HEK293 (cell line): ENCODE data around the gene SLC2A4RG.

Experiments
- CTCF ChIA-PET: fragments of 350-600 bp; formaldehyde crosslinking; extraction: SDS; loops from one replicate; lab custom pipeline; 2021; ENCODE audit warnings: antibody characterized with exemption; lab: Yijun Ruan, JAX
- POLR2A ChIA-PET: fragments of 300-600 bp; formaldehyde crosslinking; extraction: SDS; loops from one replicate; lab custom pipeline; 2020; ENCODE audit warnings: antibody characterized with exemption, inconsistent platforms; lab: Yijun Ruan, JAX
- H3K27ac ChIP-seq: fragments of 200-500 bp; sonication (Bioruptor generic); 2 replicates; pipeline ENCODE4 v1.5.1; 2014; ENCODE audit warnings: low read depth, low read length, control low read depth, inconsistent platforms; ENCODE audit errors: extremely low read depth
- H3K36me3 ChIP-seq, 2 experiments: fragments of 200-500 bp in 1 of 2; sonication (Bioruptor generic) in 1 of 2; 1 replicate in 1 of 2; 2 replicates in 1 of 2; pipeline ENCODE4 v1.5.1; 2014 to 2017; ENCODE audit warnings: inconsistent platforms in 2 of 2, low read length in 2 of 2; ENCODE audit not compliant: control insufficient read depth in 2 of 2, insufficient read depth in 1 of 2
- H3K4me1 ChIP-seq: fragments of 200-500 bp; sonication (Bioruptor generic); 2 replicates; pipeline ENCODE4 v1.5.1; 2014; ENCODE audit warnings: mild to moderate bottlenecking, low read length, inconsistent platforms; ENCODE audit not compliant: control insufficient read depth, insufficient read depth
- H3K4me3 ChIP-seq: 2 replicates; pipeline ENCODE4 v1.5.1; 2011; ENCODE audit warnings: low read depth, mild to moderate bottlenecking, control low read depth, low read length, moderate library complexity
- H3K9me3 ChIP-seq: fragments of 200-500 bp; sonication (Bioruptor generic); 2 replicates; pipeline ENCODE4 v1.5.1; 2014; ENCODE audit warnings: low read depth, low read length, inconsistent platforms; ENCODE audit not compliant: control insufficient read depth, insufficient read depth
- ZBTB17 ChIP-seq: fragments of 450-650 bp; formaldehyde crosslinking; IDR thresholded peaks from 2 replicates; pipeline ENCODE4 v1.5.1; 2016; ENCODE audit warnings: missing biosample characterization, missing genetic modification characterization
- ZBTB7A ChIP-seq: fragments of 450-650 bp; formaldehyde crosslinking; IDR thresholded peaks from 2 replicates; pipeline ENCODE4 v1.5.1; 2016; ENCODE audit warnings: low read depth, missing biosample characterization, missing genetic modification characterization
- ZNF114 ChIP-seq: fragments of 450-650 bp; formaldehyde crosslinking; IDR thresholded peaks from 2 replicates; pipeline ENCODE4 v1.5.0; 2017; ENCODE audit warnings: missing biosample characterization, missing genetic modification characterization
- ZNF239 ChIP-seq: fragments of 450-650 bp; formaldehyde crosslinking; IDR thresholded peaks from 2 replicates; pipeline ENCODE4 v1.5.1; 2016; ENCODE audit warnings: missing biosample characterization, missing genetic modification characterization
- ZNF530 ChIP-seq: fragments of 450-650 bp; formaldehyde crosslinking; IDR thresholded peaks from 2 replicates; pipeline ENCODE4 v1.5.1; 2016; ENCODE audit warnings: low read depth, missing biosample characterization, missing genetic modification characterization
- ZNF701 ChIP-seq: fragments of 450-650 bp; formaldehyde crosslinking; IDR thresholded peaks from 2 replicates; pipeline ENCODE4 v1.5.1; 2016; ENCODE audit warnings: missing biosample characterization, missing genetic modification characterization
- TF ChIP-seq, protein P1 (sequence below): fragments of 450-650 bp; formaldehyde crosslinking; IDR thresholded peaks from 2 replicates; pipeline ENCODE4 v1.5.1; 2016; ENCODE audit warnings: missing biosample characterization, missing genetic modification characterization
- TF ChIP-seq, protein P2 (sequence below): fragments of 450-650 bp; formaldehyde crosslinking; IDR thresholded peaks from 2 replicates; pipeline ENCODE4 v1.5.1; 2016; ENCODE audit warnings: missing biosample characterization, missing genetic modification characterization
- TF ChIP-seq, protein P3 (sequence below): fragments of 450-650 bp; formaldehyde crosslinking; IDR thresholded peaks from 2 replicates; pipeline ENCODE4 v1.5.1; 2016; ENCODE audit warnings: missing biosample characterization, missing genetic modification characterization, low read depth
- TF ChIP-seq, protein P4 (sequence below): fragments of 450-650 bp; formaldehyde crosslinking; IDR thresholded peaks from 2 replicates; pipeline ENCODE4 v1.5.1; 2016; ENCODE audit warnings: missing biosample characterization, missing genetic modification characterization, borderline replicate concordance
- TF ChIP-seq, protein P5 (sequence below): fragments of 450-650 bp; formaldehyde crosslinking; IDR thresholded peaks from 2 replicates; pipeline ENCODE4 v1.5.1; 2016; ENCODE audit warnings: missing biosample characterization, missing genetic modification characterization

SLC2A4RG gene

DNA sequence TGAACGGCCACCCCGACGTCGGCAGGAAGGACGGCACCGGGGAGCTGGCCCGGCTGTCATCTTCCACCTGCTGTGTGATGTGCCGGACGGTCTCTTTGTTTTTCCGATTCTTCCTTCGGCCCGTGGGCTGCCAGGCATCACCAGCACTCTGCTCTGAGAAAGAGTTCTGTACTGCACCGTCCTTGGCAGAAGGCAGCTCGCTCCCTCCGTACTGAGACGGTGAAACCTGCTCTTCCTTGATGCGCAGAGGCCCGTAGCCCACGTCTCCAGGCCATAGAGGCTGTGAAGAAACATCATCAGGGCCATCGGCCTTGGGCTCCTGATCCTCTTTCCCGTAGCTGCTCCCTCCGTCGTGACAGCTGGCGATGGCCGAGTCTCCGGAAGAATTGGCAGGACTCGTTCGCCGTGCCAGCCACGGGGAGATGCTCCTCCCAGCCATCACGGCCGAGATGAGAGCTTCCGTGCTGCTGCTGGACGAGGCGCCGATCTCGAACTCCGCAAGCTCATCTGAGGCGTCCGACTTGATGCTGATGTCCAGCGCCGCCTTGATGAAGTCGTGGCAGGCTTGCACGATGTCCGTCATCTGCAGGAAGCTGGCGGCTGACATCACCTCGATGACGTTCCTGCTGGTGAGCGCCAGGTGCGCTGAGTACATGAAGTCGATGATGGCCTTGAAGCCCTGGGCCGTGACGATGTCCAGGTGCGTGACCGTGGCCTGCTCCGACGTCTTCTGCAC is 50.4 kb downstream of the SLC2A4RG start:
- ChIA-PET CTCF (interaction anchor here (0.5 kb wide), 1 partner anchor 287 kb away, joined by 4 read pairs; no protein-coding TSS in a partner anchor), POLR2A (no interaction called here)
- no peak overlapping the region for H3K4me3 ChIP-seq
- H3K9me3 ChIP-seq, result no peaks in the 10 kb centered on the region
- H3K36me3 ChIP-seq, result peaks cover 0 to 15% of the 10 kb centered on the region in 2 experiments; a peak in 1 of 3 replicates
- no peak overlapping the region for H3K27ac ChIP-seq
- H3K4me1 ChIP-seq, result no peaks in the 10 kb centered on the region
- no peak for TF ChIP-seq ZBTB17
- TF ChIP-seq ZBTB7A (tag by site-specific recombination), result no peak
- TF ChIP-seq ZNF114 (tag by site-specific recombination), result no peak
- no peak for TF ChIP-seq ZNF701 (tag by site-specific recombination)
- no peak for TF ChIP-seq ZNF239 (tag by site-specific recombination)
- no peak for TF ChIP-seq ZNF530 (tag by site-specific recombination)
- TF ChIP-seq, protein P1, sequence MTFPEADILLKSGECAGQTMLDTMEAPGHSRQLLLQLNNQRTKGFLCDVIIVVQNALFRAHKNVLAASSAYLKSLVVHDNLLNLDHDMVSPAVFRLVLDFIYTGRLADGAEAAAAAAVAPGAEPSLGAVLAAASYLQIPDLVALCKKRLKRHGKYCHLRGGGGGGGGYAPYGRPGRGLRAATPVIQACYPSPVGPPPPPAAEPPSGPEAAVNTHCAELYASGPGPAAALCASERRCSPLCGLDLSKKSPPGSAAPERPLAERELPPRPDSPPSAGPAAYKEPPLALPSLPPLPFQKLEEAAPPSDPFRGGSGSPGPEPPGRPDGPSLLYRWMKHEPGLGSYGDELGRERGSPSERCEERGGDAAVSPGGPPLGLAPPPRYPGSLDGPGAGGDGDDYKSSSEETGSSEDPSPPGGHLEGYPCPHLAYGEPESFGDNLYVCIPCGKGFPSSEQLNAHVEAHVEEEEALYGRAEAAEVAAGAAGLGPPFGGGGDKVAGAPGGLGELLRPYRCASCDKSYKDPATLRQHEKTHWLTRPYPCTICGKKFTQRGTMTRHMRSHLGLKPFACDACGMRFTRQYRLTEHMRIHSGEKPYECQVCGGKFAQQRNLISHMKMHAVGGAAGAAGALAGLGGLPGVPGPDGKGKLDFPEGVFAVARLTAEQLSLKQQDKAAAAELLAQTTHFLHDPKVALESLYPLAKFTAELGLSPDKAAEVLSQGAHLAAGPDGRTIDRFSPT, result no peak

DNA sequence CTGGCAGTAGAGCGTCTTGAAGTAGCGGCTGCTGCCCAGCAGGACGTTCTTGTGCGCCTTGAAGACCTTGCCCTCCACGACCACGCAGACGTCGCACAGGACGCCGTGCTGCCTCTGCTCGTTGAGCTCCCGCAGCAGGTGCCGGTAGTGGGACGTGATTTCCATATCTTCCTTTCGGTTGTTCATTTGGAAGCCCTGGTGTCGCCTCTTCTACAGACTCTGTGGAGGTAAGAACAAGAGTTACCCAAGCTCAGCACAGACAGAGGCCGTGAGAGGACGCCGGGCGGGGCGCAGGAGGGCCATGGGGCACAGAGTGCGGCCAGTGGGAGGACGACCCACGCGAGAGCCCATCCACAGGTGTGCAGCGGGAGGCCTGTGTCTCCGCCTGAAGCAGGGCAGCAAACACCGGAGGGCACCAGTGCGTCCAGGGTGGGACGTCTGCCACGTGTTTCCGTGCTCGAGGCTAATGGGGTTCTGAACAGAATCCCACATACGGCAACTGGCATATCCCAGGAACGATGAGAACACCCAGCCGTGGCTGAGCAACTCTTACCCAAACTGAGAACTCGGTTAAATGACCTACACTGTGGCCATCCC is 51.1 kb downstream of the SLC2A4RG start:
- Histone ChIP-seq H3K27ac (no peak overlapping the region), H3K36me3 (peaks cover 0 to 15% of the 10 kb centered on the region in 2 experiments; a peak in 1 of 3 replicates), H3K4me3 (no peak overlapping the region), H3K4me1 (no peaks in the 10 kb centered on the region), H3K9me3 (no peaks in the 10 kb centered on the region)
- POLR2A ChIA-PET, result no interaction called here
- TF ChIP-seq, protein P2, sequence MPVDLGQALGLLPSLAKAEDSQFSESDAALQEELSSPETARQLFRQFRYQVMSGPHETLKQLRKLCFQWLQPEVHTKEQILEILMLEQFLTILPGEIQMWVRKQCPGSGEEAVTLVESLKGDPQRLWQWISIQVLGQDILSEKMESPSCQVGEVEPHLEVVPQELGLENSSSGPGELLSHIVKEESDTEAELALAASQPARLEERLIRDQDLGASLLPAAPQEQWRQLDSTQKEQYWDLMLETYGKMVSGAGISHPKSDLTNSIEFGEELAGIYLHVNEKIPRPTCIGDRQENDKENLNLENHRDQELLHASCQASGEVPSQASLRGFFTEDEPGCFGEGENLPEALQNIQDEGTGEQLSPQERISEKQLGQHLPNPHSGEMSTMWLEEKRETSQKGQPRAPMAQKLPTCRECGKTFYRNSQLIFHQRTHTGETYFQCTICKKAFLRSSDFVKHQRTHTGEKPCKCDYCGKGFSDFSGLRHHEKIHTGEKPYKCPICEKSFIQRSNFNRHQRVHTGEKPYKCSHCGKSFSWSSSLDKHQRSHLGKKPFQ (tag by site-specific recombination), result no peak
- TF ChIP-seq, protein P3, sequence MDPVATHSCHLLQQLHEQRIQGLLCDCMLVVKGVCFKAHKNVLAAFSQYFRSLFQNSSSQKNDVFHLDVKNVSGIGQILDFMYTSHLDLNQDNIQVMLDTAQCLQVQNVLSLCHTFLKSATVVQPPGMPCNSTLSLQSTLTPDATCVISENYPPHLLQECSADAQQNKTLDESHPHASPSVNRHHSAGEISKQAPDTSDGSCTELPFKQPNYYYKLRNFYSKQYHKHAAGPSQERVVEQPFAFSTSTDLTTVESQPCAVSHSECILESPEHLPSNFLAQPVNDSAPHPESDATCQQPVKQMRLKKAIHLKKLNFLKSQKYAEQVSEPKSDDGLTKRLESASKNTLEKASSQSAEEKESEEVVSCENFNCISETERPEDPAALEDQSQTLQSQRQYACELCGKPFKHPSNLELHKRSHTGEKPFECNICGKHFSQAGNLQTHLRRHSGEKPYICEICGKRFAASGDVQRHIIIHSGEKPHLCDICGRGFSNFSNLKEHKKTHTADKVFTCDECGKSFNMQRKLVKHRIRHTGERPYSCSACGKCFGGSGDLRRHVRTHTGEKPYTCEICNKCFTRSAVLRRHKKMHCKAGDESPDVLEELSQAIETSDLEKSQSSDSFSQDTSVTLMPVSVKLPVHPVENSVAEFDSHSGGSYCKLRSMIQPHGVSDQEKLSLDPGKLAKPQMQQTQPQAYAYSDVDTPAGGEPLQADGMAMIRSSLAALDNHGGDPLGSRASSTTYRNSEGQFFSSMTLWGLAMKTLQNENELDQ (tag by site-specific recombination), result no peak
- CTCF ChIA-PET, result interaction anchor here (0.5 to 0.7 kb wide), 2 partner anchors 15 to 287 kb away, joined by 3 to 4 read pairs; no protein-coding TSS in a partner anchor

DNA sequence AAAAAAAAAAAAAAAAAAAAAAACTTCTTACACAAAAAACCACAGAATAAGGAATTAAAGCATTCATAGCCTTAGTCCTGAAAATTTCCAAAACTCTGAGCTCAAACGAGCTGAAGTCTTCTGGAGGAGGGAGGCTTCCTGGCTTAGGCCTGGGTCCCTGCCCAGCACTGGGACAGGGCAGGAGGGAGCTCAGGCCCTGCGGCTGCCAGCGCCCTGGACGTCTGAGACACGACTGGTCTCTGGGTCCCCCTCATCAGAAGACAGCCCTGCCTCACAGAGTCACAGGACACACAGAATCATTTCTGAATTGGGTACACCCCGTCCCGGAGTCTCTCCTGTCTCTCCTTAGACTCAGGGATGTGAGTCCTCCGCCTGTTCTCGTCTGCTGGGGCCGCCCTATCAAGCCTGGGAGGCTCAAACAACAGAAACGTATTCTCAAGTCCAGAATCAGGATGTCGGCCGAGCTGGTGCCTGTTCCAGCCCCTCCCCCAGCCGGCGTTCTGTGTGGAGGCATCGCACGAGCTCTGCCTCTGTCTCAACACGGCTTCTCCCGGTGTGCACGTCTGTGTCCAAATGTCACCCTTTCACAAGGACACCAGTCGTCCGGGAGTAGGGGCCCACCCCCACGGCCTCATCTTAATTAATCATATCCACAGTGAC is 52.1 kb downstream of the SLC2A4RG start:
- Histone ChIP-seq H3K4me1 (no peaks in the 10 kb centered on the region), H3K27ac (no peak overlapping the region), H3K9me3 (no peaks in the 10 kb centered on the region), H3K4me3 (no peak overlapping the region), H3K36me3 (peaks cover 0 to 15% of the 10 kb centered on the region in 2 experiments; a peak in 1 of 3 replicates)
- CTCF ChIA-PET, result interaction anchor here (0.6 to 0.7 kb wide), 2 partner anchors 16 to 188 kb away, joined by 3 read pairs; partner anchors contain the start of gene SAMD10
- POLR2A ChIA-PET, result no interaction called here
- TF ChIP-seq, protein P4, sequence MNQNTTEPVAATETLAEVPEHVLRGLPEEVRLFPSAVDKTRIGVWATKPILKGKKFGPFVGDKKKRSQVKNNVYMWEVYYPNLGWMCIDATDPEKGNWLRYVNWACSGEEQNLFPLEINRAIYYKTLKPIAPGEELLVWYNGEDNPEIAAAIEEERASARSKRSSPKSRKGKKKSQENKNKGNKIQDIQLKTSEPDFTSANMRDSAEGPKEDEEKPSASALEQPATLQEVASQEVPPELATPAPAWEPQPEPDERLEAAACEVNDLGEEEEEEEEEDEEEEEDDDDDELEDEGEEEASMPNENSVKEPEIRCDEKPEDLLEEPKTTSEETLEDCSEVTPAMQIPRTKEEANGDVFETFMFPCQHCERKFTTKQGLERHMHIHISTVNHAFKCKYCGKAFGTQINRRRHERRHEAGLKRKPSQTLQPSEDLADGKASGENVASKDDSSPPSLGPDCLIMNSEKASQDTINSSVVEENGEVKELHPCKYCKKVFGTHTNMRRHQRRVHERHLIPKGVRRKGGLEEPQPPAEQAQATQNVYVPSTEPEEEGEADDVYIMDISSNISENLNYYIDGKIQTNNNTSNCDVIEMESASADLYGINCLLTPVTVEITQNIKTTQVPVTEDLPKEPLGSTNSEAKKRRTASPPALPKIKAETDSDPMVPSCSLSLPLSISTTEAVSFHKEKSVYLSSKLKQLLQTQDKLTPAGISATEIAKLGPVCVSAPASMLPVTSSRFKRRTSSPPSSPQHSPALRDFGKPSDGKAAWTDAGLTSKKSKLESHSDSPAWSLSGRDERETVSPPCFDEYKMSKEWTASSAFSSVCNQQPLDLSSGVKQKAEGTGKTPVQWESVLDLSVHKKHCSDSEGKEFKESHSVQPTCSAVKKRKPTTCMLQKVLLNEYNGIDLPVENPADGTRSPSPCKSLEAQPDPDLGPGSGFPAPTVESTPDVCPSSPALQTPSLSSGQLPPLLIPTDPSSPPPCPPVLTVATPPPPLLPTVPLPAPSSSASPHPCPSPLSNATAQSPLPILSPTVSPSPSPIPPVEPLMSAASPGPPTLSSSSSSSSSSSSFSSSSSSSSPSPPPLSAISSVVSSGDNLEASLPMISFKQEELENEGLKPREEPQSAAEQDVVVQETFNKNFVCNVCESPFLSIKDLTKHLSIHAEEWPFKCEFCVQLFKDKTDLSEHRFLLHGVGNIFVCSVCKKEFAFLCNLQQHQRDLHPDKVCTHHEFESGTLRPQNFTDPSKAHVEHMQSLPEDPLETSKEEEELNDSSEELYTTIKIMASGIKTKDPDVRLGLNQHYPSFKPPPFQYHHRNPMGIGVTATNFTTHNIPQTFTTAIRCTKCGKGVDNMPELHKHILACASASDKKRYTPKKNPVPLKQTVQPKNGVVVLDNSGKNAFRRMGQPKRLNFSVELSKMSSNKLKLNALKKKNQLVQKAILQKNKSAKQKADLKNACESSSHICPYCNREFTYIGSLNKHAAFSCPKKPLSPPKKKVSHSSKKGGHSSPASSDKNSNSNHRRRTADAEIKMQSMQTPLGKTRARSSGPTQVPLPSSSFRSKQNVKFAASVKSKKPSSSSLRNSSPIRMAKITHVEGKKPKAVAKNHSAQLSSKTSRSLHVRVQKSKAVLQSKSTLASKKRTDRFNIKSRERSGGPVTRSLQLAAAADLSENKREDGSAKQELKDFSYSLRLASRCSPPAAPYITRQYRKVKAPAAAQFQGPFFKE, result no peak
- TF ChIP-seq ZNF530 (tag by site-specific recombination), result no peak
- TF ChIP-seq, protein P5, sequence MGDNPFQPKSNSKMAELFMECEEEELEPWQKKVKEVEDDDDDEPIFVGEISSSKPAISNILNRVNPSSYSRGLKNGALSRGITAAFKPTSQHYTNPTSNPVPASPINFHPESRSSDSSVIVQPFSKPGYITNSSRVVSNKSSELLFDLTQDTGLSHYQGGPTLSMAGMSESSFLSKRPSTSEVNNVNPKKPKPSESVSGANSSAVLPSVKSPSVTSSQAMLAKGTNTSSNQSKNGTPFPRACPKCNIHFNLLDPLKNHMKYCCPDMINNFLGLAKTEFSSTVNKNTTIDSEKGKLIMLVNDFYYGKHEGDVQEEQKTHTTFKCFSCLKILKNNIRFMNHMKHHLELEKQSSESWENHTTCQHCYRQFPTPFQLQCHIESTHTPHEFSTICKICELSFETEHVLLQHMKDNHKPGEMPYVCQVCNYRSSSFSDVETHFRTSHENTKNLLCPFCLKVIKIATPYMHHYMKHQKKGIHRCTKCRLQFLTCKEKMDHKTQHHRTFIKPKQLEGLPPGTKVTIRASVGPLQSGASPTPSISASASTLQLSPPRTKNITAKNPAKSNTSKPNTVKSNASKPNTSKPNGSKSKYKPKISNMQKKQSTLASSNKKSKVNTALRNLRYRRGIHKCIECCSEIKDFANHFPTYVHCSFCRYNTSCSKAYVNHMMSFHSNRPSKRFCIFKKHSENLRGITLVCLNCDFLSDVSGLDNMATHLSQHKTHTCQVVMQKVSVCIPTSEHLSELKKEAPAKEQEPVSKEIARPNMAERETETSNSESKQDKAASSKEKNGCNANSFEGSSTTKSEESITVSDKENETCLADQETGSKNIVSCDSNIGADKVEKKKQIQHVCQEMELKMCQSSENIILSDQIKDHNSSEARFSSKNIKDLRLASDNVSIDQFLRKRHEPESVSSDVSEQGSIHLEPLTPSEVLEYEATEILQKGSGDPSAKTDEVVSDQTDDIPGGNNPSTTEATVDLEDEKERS (tag by site-specific recombination), result no peak
